GM18519 (cell line): Measurements from ENCODE around the gene AGPAT3.
"Not testable (repeated sequence)": the region's sequence is repeated elsewhere in the genome, so short reads cannot be mapped to it uniquely, and the experiment has no call there.

ENCODE experiments used
- ATAC-seq: cut with Tn5 transposase; IDR thresholded peaks from one replicate; pipeline ENCODE4 v1.9.1; 2021; ENCODE audit warnings: mild to moderate bottlenecking, moderate library complexity; ENCODE audit not compliant: unreplicated experiment, low FRiP score

The AGPAT3 gene

DNA sequence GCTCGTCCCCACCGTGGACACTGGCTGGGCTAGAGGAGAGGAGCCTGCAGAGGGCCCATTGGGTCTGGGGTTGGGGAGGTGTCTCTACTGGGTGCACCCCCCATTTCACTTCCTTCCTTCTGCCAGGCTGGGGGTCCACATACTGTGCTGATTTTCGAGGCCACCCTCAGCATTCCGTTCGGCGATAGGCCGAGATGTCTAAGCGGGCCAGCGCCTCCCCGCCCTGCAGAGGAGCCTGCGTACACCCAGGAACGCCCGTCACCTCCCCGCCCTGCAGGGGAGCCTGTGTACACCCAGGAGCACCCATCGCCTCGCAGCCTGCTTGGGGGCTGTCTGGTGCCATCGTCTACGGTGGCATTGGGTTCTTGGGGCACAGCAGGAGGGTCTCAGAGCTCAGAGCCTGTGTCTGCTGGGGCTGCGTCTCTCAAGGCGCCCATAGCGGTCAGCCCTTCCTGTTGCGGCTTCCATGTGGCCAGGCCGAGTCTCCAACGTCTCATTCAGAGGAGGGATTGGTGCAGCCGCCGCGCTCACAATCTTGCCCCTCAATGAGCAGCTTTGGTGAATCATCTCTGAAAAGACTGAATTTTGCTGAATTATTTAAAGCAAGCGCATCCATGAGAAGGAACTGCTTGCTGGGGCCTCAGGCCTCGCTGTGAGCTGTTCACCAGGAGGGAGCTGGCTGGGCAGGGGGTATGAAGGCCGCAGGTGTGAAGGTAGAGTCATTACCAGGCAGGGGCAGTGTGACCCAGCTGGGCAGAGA, 30.7 kb upstream of the AGPAT3 start:
- no peak for ATAC-seq

DNA sequence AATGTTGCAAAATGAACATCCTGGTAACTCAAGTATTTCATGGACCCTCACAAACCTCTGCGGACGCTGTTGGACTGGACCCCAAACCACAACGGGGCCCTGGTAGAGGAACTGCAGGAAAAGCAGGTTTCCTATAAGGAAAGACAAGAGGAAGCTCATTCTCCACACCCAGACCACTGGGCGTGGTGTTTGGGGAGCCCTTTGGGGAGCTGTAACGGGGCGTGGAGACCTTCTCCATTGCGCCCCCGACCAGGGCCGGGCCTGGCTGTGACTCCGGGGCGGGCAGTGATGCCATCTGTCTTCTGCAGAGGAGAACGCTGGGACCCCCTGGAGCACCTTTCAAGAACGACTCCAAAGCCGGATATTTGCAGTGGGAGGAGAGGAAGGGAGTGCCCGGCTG, 30.0 kb upstream of the AGPAT3 start:
- ATAC-seq: no peak

DNA sequence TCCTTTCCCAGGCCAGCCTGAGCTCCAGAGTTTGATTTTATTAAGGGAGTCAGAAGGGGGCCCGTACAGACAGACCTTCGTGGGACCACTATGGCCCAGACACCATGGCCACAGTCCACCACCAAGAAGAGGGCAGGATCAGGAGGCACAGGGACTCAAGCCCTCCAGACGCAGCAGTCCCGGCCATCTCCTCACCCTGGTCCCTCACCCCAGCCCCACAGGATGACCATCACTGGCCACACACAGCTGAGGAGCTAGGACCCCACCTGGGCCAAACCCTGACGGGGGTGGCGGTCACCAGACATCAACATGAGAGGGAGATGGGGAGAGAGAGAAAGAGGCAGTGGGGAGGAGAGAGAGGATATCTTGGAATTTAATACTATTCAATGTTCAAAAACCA, 29.2 kb upstream of the AGPAT3 start:
- no peak for ATAC-seq

DNA sequence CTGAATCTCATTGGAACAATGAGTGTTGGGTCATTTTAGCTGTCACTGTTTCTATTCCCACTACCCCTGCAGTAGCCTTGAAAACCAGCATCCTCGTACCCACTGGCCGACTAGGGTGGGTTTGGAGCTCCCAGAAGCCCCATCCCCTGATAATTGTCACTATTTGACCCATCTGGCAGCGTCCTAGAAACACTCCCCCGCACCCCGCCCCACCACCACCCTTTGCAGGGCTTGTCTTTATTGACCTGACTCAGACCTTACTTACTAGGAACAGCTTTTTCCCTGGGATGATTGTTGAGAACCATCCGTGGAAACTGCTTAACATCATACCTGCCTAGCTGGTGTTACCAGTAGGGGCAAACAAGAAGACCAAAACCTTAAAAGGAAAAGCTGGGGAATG, 28.4 kb upstream of the AGPAT3 start:
- ATAC-seq: no peak

DNA sequence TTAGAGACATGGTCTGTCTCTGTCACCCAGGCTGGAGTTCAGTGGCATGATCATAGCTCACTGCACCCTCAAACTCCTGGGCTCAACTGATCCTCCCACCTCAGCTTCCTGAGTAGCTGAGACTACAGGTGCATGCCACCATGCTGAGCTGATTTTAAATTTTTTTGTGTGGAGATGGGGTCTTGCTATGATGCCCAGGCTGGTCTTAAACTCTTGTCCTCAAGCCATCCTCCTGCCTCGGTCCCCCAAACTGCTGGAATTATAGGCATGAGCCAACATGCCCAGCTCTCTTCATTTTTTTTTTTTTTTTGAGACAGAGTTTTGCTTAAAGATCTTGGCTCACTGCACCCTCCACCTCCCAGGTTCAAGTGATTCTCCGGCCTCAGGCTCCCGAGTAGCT, 24.8 kb upstream of the AGPAT3 start:
- no peak for ATAC-seq

DNA sequence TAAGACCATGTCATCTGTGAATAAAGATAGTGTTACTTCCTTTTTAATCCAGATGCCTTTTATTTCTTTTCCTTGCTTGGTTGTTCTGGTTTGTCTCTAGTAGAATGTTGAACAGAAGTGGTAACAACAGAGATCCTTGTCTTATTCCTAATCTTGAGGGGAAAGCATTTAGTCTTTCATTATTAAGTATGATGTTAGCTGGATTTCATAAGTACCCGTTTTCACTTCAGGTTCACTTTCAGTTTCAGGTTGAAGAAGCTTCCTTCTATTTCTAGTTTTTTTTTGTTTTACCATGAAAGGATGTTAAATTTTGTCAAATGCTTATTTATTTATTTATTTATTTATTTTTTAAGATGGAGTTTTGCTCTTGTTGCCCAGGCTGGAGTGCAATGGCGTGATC, 22.3 kb upstream of the AGPAT3 start:
- ATAC-seq: no peak

DNA sequence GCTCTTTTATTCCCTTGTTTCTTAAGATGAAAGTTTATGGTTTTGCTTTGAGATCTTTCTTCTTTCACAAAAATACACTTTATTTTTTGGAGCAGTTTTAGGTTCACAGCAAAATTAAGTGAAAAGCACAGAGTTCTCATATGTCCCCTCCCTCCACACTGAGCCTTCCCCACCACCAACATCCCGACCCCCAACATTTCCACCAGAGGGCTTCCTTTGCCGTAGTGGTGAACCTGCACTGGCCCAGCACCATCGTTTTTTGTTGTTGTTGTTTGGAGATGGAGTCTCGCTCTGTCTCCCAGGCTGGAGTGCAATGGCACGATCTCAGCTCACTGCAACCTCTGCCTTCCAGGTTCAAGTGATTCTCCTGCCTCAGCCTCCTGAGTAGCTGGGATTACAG, 20.1 kb upstream of the AGPAT3 start:
- ATAC-seq: not testable (repeated sequence)

DNA sequence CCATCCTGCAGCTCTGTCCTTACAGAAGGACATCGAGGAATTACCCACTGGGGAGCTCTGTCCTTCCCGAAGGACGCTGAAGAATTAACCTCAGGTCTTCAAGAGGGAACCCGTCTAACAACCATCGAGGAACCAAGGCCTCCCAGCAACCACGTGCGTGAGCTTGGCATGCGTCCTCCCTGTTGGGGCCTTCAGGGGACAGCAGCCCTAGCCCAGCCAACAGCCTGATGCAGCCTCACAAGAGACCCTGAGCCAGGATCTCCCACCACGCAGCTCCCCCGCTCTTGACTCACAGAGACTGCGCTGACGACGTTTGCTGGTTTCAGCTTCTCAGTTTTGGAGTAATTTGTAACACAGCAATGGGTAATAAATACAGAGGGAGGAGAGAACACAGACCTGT, 19.6 kb upstream of the AGPAT3 start:
- no peak for ATAC-seq

DNA sequence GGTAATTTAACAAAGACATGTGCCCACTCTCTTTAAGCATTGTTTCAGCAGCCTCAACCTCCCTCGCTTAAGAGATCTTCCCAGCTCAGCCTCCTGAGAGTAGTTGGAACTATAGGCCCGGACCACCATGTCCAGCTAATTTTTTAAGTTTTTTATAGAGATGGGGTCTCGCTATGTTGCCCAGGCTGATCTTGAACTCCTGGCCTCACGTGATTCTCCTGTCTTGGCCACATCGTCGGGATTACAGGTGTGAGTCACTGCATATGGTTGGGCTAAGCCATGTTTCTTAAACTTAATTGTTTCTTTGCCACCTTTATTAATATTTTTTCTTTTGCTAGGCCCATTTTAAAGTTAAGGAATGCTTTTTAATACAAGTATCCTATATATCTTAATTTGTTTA, 18.6 kb upstream of the AGPAT3 start:
- ATAC-seq: no peak

DNA sequence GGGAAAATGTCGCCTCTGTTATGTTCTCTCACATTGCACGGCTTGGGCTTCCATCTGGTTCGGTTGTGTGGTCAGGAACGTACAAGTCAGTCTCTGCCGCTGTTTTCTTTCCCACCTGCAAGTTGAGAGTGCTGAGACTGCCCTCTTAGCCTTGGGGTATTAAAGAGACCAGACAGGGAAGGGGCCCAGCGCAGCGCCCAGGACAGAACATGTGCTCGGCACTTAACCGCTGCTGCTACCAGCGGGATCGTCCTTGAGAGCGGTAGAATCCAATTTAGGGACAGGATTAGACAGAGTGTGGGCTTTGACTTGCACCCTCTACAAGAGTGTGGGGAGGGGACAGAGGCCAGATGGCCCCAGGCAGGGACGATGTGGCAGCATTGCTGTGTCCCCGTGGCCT, 17.7 kb upstream of the AGPAT3 start:
- ATAC-seq: no peak

DNA sequence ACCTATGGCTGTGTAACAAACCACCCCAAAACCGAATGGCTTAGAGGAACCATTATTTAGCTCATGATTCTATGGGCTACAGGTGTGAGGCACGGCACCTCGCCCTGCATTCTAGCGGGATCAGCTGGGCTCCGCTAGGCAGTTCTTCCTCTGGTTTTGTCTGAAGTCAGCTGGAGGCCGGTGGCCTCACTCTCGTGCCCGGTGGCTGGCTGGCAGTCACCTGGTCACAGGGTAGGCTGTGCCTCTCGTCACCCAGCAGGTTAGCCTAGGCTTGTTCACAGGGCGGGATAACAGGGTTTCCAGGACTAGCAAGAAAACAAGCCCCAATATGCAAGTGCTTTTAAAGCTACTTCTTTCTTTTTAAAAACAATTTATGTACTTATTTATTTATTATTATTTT, 16.3 kb upstream of the AGPAT3 start:
- ATAC-seq: no peak

DNA sequence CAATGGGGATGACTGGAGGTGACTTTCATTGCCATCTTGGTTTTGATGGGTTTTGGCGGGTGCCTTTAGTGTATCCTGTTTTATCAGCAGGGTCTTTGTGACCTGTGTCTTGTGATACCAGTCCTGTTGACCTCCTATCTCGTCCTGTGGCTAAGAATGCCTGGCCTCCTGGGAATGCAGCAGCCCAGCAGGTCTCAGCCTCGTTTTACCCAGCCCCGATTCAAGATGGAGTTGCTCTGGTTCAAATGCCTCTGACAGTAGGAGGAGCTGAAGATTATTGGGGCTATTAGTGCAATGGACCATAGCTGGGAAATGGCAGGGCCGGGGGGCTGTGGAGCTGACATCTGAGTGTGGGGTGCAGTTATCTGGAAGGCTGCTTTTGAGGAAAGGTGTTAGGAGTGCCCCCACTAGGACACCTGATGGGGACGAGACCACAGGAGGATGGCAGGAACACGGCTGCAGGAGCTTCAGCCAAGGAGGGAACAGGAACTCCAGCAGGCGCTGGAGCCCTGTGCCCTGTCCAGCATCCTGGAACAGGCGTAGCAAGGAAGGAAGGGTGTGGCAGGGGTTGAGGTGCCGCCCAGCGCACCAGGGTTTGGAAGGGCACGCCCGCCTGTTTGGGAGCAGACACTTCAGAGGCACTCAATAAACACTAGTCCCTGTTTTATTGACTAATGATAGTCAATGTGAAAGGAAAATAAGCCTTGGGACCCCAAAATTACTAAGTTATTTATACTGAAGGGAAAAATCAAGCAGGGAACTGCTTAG, 15.3 kb upstream of the AGPAT3 start:
- ATAC-seq: no peak

DNA sequence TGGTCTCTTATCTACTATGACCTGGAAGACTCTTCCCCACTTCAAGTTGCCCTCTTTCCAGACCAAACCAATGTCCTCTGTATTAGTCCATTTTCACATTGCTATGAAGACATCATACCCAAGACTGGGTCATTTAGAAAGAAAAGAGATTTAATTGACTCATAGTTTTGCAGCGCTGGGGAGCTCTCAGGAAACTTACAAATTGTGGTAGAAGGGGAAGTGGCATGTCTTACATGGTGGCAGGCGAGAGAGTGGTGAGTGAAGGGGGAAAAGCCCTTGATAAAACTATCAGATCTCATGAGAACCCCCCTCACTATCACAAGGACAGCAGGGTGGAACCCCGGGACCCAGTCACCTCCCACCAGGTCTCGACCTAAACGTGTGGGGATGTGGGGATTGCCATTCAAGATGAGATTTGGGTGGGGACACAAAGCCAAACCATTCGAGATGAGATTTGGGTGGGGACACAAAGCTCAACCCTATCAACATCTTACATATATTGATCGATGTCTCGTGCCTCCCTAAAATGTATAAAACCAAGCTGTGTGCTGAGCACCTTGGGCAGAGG, 14.2 kb upstream of the AGPAT3 start:
- ATAC-seq: no peak

DNA sequence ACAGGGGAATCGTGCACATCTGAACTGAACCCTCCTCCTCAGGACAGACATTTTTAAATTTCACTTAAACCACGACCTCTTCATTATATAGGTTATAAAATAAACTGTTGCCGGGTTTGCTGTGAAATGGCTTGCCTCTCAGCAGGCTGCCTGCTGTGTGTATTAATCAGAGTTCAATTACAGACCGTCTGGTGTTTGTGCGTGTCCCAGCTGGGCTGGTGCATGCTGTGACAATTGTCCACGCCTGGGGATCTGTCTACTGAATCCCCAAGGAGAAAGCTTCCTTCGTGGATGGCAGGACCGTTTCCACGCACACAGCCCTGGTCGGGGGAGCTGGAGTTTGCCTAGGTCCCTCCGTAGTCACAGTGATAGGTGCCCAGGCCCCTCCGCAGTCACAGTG, 13.4 kb upstream of the AGPAT3 start:
- ATAC-seq: no peak

DNA sequence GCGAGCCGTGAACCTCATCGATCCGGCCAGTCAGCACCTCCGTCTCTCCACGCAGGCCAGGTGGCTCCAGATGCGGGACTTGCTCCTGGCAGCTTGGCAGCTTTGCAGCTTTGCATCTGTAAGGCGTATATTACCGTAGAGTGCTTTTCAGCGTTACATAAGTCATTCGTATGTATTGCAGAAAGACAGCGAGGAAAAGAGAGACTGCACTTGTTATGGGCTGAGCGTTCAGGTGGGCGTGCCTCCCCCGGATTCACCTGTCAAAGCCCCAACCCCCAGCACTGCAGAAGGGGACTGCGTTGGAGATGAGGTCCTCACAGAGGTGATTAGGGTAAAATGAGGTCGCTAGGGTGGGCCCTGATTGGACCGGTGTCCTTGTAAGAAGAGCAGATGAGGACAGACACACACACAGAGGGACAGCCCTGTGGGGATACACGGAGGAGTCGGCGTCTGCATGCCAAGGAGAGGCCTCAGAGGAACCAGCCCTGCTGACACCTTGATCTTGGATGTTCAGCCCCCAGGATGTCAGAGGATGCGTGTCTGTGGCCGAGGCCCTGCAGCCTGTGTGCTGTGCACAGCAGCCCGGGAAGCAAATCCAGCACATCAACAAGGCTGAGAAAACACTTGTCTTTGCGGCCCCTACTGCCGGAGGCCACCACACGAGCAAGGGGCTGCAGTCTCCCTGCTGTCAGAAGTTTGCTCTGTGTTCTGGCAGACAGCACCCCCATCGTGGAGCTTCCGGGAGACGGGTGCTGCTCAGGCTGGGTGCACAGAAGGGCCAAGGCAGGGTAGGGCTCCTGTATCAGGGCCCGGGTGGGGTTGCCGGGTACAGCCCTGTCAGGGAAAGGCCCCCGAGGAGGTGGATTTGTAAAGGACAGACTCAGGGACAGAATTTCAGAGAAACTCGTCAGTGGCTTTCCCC, 10.9 kb upstream of the AGPAT3 start:
- ATAC-seq: no peak

DNA sequence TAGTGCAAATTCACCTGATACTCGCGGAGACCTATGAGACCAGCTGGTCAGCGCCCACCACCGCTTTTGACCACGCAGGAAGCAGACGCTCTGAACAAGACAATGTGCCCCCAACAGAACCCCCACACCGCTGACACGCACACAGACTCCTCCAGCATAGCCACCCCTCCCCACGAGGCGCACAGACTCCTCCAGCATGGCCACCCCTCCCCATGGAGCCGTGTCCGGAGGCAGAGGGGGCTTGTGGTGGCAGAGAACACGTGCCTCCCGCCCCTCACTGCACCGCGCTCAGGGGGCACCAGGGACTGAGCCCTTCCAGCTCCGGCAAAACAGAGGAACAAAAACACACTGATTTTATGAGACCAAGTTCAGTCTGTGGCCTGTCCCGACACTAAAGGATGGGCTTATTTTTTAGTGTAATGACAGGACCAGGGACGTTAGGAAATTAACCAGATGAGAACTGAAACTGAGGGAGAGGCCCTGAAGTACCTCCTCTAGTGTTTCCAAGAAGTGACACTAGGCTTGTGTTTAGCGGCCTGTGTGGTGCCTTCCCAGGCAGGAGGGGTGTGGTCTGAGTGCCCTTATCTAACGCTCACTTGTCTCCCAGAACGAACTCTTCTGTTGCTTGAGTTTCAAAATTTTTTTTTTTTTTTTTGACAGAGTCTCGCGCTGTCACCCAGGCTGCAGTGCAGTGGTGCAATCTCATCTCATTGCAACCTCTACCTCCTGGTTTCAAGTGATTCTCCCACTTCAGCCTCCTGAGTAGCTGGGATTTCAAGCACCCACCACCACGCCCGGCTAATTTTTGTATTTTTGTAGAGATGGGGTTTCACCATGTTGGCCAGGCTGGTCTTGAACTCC, 10.0 kb upstream of the AGPAT3 start:
- ATAC-seq: no peak

DNA sequence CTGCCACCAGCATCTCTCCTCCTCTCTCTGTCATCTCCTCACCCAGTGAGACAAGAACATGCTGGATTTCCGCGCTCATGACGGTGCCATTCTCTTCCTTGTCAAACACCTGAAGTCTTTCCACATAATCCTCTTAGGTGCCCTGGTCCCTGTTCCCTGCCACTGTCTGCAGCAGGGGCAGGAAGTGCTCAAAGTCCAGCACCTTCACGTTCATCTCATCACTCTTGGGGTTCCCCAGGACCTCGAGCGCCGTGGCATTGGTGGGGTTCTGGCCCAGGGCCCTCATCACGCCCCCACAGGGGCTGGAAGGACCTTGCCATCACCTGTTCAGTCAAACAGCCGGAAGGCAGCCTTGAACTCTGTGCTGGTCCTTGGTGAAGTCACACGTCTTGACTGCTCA, 9.1 kb upstream of the AGPAT3 start:
- no peak for ATAC-seq

DNA sequence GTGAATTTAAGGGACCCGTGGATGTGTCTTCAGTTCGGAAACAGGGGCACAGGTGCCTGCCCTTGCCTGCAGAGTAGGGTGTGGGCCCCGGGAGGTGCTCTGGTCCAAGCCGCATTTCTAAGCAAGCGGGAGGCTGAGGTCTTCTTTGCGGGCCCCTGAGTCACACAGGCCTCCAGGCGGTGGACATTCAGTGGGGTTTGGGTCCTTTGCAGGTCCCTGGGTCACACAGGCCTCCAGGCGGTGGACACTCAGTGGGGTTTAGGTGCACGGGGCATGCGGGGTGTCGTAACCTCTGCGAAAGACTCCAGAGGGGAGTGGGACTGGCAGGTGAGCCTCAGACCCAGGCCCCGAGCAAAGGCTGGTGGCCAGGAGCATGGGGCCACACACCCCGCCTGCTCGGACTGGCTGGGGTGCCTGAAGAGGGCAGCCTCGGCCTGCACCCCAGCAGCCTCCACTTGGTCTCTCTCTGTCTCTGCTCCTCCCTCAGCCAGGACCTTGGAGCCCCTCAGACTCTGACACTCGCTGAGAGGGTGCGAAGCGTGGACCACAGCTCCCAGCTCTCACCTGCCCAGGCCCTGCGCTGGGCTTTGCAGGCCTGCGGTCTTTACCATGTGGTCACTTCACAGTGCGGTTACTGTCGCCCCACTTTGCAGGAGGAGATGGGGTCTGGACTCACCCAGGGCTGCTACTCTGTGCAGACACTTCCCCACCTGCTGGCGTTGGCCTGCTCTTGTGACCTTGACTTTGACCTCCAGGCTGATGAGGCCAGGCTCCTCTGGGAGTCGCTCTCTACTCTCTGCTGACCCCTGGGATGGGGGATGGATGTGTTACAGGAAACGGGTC, 6.0 kb upstream of the AGPAT3 start:
- no peak for ATAC-seq

DNA sequence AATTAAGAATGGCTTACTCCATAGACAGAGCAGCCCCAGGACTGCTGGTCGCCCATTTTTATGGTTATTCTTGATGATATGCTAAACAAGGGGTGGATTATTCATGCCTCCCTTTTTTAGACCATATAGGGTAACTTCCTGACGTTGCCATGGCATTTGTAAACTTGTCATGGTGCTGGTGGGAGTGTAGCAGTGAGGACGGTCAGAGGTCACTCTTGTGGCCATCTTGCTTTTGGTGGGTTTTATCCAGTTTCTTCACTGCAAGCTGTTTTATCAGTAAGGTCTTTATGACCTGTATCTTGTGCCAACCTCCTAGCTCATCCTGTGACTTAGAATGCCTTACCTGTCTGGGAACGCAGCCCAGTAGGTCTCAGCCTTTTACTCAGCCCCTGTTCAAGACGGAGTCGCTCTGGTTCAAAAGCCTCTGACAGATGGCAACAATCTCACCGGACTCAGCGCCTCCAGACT, 5.2 kb upstream of the AGPAT3 start:
- no peak for ATAC-seq
